Amniotic stem cell (primary cell): ENCODE results near the gene EEF2KMT.

Experiments used
- DNase-seq: peaks from one replicate; lab custom pipeline; 2025; lab: John Stamatoyannopoulos, UW

Gene EEF2KMT

GRCh38 chr16:5041600-5042133 is 55.9 kb downstream of the EEF2KMT start:
- no peak for DNase-seq

DNA sequence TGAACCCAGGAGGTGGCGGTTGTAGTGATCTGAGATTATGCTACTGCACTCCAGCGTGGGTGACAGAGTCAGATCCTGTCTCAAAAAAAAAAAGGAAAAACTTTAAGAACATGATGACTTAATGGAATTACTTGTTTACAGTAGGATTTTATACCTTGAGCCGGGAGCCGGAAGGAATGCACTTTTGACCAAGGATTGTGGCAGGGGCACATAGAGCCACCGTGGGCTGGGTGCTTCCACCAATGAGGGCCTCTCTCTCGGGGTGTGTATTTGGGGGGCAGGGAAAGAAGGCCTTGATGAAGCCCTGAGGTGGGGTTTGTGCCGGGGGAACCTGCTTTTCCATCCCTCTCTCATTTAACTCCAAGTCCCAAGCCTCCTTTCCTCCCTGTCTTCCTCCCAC is 57.1 kb downstream of the EEF2KMT start:
- no peak for DNase-seq

GRCh38 chr16:5036228-5037156 is 61.1 kb downstream of the EEF2KMT start:
- DNase-seq = no peak

DNA sequence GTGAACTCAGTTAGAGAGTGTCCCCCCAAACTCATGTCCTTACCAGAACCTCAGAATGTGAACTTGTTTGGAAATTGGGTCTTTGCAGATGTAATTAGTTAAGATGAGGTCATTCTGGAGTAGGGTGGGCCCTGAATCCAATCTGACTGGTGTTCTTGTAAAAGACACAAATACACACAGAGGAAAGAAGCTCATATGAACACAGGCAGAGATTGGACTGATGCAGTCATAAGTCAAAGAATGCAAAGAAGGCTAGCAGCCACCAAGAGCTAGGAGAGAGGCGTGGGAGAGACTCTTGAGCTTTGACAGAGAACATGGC is 61.7 kb downstream of the EEF2KMT start:
- no peak for DNase-seq
